ENCODE measurements around the gene CSNK2A3.
"Not testable (repeated sequence)": the region's sequence is repeated elsewhere in the genome, so short reads cannot be mapped to it uniquely, and the experiment has no call there.

The CSNK2A3 gene

DNA sequence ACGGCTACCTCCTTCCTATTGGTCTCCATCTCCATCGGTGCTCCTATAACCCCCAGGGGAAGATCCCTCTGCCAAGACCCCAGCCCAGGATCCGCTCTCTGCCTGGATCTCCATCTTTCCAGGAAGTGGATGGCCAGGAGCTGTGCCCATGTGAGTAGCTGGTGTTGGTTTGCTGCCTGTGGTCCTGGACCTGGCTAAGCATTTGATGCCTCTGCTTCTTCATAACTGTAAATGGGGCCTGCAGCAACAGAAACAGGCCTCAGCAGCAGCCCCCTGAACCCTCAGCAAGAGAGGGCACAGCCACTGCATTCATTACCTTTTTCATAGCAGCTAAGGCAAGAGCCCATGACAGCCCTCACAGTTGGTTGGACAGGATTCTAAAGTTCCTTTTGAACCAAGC lies 26.6 kb upstream of the CSNK2A3 start:
- no peak for DNase-seq (ENCODE audit: low spot score)

DNA sequence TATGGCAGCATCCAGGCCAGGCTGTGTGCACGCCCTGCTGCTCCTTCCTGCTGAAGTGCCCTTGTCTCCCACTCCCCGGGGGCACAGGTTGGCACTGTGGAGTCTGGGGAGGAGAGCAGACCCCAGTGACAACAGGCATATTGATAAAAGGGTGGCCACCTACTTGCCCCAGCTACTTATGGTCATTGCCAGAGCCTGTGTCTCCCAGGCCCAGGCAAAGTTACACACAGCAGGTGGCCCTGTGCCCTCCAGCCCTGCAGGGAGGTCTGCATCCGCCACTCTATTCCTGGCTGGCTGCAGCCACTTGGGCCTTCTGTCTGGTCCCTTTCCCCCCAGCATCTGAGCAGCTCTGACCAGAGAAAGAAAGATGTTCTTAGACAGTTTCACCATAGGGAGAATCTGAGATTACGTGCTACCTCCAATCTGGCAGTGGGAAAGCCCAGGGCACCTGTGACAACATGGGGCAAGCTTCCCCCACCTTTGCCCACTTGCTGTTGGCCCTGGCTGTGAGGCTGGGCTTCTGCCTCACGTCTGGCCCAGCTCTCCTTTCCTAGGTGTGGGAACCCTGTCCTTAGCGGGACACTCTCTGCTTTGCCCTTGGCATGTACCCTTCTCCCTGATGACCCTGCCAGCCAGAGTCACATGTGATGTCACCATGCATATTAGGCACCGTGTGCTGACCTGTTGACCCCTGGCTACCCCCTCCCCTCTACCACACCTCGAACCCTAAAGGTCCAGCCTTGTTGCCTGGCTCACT lies 25.3 kb upstream of the CSNK2A3 start:
- no peak for DNase-seq (ENCODE audit: low spot score)

DNA sequence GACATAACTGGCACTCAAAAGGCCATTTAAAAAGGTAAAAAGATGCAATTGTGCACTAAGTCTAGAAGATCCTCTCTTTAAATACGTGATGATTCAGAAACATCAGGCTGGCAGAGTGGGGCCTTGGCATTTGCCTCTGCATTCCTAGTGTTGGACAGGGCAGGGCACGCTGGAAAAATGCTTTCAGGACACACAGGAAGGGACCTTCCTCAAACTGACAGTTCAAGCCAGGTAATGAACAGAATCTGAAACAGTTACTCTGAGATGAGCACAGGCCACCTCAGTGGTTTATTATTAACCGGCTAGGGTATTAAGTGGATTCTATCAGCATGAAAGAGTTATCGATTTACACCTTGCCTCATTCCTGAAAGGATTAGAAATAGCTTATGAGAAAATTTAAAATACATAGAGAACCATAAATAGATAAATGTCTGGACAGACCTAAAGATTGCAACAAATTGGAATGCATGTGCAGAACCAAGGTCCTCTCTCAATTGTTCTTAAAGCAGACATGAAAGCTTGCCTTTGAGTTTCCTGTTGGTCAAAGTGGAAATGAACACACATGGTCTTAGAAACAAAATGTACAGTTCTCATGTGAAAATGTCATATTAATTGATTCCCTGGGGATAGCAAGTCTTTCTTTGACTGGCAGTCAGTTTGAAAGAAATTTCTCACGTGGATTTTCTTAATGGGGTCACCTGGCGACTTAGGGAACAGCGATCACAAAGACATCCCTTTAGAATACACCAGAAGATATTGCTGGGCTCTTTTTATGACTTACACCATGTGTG lies 21.5 kb upstream of the CSNK2A3 start:
- no peak for DNase-seq (ENCODE audit: low spot score)

DNA sequence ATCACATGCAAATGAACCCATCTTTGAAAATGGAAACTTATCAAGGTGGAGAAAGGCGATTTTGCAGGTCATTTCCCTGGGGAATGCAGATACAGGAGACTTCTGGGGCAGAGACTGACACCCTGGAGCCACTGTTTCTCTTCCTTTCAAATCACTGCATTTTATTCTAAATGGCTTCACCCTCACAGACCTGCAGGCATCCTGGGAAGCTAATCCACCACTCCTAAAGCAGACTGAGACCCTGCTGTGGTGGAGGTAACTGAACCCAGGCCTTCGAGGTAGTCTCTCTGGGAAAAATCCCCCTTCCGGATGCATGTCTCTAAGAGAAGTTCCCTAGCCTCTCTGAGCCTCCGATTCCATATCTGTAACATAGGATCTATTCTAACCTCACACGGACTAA lies 20.9 kb upstream of the CSNK2A3 start:
- no peak for DNase-seq (ENCODE audit: low spot score)

DNA sequence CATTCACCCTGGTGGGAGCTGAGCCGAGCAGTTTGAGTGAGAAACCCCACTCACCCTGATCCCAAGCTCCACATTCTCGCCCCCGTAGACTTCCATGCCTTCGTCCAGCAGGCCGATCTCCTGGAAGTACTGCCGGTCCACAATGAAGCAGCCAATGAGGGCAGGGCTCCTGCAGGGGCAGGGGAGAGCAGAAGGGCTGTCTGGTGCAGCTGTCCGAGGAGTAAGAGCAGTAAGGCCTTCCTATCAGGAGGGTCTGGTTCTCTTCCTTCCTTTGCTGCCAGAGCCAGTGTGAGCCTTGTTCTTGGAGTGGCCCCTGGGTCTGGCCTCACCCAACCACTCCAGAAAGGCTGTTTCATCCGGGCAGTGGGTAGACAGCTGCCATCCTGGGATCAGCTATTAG lies 19.4 kb upstream of the CSNK2A3 start:
- DNase-seq (ENCODE audit: low spot score) = no peak

DNA sequence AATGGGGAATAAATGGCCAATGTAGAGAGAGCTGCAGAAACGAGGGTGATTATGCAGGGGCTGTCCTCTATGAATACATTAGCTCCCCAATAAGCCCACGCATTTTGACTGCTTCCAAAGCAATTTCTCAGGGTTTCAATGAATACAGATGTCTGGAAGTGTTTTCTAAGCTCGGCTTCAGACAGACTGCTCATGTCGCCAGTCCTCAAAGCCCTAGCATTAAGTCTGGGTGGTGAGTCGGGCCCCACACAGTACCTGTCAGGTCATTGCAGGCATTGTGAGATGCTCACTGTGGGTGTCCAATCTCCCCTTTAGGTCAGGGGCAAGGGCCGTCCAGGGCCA lies 17.9 kb upstream of the CSNK2A3 start:
- DNase-seq (ENCODE audit: low spot score) = no peak

DNA sequence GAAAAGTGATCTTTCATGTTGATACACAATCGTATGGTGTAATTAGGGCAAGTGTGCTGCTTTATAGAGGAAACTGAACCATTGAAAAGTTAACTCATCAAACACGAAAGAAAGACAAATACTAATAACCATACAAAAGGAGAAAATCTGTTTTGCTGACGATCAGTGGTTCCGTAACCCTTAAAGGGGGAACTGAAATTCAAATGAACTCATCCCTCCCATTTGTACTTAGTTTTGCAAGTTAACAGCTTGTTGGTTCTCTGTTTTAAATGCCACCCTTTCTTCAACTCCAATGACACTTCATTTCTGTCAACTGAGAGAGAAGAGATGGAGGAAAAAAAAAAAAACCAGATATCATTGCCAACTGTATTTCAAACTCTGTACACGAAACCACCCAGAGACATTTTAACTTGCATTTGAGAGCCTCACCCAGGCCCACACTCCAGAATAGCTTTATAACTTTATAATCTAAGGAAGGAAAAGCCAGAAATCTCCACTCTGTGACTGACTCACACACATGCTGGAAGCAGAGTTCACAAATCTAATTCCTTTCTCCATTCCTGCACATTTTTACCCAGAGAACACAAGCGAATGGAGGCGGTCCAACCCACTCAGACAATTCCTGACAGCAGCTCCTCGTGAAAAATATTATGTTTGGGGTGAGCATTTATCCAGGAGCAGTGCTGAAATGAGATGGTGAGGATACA lies 17.4 kb upstream of the CSNK2A3 start:
- no peak for DNase-seq (ENCODE audit: low spot score)

DNA sequence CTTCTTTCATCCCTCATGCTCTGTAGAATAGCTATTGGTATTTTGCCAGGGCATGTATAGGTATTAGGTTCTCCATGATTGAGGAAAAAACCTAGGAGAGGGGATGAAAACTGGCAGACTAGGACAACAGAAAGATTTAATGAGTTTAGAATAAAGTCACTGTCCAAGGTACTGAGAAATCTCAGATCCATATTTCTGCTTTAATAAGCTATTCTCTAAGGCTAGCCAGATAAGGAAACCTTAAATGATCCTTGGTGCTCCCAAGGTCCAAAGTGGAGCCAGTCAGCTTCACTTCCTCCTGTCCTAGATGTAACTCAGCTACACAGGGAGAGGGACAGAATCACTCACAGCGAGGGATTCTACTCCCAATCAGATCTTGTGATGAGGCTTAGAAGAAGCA lies 13.7 kb upstream of the CSNK2A3 start:
- no peak for DNase-seq (ENCODE audit: low spot score)

DNA sequence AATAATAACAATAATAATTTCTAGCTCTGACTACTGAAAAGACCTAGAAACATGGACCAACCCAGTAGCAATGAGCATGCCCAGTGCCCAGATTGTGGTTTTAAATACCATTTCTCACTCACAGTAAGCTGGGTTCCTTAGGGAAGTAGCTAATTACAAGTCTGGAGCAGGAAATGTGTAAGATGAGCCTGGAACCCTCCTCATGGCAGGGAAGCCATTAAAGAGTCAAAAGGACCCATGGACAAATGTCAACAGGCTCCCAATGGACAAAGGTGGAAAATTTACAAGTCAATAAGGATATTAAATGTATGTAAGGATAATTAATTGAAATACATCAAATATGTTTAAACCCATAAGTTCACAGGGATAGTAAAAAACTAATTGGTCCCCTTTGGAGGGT lies 10.6 kb upstream of the CSNK2A3 start:
- DNase-seq (ENCODE audit: low spot score) = no peak

DNA sequence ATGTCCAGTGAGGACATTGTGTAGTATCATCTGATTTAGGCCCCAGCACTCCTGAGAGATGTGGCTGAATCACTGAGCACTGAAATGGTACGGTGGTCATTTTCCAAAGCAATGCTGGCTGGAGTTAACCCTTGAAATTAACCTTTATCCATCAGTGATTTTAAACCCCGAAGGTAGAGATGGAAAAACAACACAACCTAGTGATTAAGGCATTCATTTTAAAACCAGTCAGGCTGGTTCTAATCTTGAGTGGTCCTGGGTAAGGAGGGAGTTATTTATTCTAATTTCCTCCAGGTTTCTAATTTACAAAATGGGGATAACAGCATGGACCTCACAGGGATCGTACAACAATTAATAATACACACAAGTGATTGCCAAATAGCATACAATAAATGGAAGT lies 6.6 kb upstream of the CSNK2A3 start:
- no peak for DNase-seq (ENCODE audit: low spot score)

DNA sequence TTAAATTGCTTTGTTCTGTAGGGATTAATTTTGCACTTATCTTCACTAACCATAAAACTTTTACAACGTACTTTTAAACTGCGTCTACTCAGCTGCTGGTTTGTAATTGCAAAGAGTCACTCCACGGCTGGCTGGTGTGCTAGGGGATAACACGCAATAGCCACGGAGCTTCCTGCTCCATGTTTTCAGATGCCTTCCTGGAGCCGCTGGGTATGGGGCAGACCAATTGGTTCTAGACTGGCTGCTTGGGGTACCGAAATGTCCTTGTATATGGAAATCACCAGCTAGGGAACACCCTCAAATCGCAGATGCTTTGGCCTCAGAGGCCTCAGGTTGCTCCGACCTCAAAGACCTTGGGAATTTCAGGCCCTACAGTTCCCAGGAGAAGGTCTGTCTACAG lies 3.8 kb upstream of the CSNK2A3 start:
- DNase-seq (ENCODE audit: low spot score) = no peak

DNA sequence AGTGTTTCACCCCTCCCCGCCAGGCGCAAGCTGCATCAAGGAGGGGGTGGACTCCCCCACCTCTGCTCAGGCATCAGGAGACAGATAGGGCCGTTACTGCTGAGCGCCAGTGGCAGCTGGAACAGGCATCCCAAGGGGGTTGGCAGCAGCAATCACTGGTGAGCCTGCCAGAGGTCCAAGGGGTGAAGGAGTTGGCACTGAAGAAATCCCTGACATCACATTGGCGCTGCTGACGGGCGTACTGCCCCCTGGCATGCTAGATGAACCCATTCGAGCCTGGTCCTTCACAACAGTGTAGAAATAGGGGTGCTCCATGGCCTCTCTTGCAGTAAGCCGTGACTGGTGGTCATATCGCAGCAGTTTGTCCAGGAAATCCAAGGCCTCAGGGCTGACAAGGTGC lies 1.2 kb downstream of the CSNK2A3 start:
- DNase-seq (ENCODE audit: low spot score) = not testable (repeated sequence)

DNA sequence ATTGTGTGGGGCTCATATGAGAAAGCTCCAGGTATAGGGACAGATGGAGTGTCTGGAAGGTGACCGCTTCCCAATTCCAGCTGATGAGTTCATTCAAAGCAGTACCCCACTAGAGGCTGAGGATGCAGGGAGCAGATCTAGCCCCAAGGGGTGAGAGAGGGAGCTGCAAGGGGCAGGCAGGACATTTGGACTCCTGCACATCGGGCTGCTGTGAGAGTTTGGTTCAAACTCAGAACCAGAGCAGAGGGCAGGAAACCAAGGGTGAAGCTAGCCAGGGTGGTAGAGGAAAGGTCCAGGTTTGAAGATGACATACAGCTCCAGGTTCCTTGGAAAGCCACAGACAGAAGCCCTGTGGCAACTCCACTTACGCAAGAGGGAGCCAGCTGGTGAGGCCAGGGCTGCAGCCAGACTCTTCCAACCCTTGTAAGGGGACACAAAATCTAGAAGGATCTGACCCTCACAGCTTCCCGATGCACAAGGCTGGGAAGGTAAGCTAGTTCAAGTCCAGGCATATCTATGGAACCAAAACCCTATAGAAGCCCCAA lies 1.9 kb downstream of the CSNK2A3 start:
- no peak for DNase-seq (ENCODE audit: low spot score)

DNA sequence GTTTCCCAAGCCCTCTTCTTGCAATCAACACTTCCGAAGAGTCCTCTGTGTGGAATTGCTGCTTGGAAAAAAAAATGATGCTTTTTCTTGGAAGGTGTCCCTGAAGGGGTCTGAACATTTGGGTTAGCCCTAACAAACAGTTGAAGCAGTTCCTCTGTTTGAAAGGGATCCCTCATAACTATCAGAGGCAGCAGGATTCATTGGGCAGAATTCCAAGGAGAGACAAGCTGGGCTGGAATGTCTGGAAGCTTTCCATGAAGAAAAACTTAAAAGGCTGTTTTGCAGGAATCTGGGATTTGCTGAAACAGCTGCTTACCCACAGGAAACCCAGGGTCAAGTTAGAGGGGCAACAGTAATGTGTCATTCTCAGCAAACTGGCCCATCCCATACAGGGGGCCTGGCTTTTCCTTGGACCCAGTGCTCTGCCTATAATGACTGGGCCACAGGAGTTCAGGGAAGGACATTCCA lies 3.1 kb downstream of the CSNK2A3 start:
- DNase-seq (ENCODE audit: low spot score) = no peak

DNA sequence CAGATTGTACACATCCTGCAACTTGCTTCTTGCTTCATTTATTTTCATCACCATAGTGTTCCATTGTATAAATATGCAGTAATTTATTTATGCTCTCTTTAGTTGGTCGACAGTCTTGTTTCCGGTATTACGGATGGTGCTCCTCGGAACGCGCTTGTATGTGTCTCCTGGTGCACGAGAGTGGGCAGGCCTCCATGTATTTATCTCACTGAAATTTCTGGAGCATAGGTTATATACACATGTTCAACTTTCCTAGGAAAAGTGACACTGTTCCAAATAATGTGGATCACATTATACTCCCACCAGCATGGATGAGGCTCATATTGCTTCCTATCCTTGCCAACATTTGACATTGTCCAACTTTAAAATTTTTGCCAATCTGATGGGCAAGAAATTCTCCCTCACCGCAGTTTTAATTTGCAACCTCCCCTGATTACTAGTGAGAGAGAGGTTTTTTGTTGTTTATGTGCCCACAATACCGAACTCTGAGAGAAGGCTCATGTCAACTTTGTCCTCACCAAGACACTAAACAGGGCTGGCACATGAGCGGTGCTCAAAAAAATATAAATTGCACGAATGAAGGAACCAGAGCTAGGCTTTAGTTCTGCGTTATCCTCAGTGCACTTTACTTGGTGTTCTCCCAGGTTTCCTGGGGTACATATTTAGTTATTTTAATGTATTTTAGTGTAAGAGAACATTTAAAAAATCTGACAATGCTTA lies 3.8 kb downstream of the CSNK2A3 start:
- no peak for DNase-seq (ENCODE audit: low spot score)

DNA sequence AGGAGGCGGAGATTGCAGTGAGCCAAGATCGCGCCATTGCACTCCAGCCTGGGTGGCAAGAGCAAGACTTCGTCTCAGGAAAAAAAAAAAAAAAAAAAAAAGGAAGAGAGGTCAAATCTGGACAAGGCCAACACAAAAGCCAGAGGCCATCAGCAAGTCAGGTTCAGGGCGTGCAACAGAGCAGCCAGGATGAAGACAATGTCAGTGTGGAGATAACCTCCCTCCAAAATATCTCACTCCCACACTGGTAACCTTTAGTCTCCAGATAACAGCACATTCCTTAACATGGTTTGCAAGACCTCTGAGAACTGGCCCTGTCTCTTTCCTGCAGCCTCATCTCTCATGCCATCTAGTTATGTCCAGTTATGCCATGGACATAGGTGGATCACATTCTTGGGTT lies 4.7 kb downstream of the CSNK2A3 start:
- DNase-seq (ENCODE audit: low spot score) = no peak

DNA sequence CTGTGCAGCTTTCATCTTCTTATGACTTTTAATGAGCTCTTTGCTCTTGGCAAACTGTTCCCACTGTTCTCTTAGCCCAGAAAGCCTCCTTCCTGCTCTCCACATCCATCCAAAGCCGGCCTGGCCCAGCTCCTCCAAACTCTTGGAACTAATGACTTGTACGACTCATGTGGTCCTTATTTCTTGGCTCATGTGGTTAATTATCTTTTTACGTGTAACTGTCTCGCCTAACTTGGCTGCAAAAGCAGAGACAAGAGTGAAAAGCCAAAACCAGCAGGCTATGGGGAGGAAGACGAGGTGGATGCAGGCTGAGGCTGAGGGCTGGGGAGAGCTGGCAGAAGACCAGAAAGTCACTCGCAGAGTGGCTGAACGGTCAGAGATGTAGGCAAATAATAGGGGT lies 5.5 kb downstream of the CSNK2A3 start:
- no peak for DNase-seq (ENCODE audit: low spot score)

DNA sequence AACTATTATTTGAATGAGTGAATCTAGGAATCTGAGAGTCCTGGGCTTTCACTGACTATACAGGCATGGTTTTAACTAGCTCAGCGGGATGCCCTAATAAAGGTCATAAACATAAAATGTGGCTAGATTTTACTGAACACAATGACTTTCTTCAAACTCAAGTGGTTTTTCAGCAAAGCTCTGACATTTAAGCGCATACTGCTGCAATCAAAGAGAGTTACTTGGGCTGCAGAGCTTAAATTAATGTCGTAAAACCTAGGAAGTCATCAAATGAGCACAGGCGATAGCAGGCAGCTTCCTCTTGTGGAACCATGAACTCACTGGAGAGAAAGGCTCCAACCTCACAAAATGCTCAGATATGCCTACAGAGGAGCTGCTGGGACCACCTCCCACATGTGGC lies 6.7 kb downstream of the CSNK2A3 start:
- no peak for DNase-seq (ENCODE audit: low spot score)

DNA sequence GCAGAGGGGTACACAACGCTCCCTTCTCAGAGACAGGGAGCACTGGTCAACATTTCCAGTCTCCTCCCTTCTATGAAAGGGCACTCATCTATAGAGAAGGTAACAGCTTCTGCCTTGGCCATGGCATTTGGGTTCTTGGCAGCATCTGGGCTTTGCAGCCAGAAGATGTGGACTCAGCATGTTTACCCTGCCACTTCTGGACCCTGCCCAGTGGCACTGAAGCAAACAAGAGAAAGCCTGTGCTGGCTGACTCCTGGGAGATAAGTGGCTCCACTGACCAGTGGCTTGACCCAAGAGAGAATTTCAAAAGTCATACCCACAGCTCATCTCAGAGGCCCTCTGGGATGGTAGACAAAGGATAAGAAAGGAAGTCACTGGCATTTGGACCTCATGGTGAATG lies 8.0 kb downstream of the CSNK2A3 start:
- DNase-seq (ENCODE audit: low spot score) = no peak

DNA sequence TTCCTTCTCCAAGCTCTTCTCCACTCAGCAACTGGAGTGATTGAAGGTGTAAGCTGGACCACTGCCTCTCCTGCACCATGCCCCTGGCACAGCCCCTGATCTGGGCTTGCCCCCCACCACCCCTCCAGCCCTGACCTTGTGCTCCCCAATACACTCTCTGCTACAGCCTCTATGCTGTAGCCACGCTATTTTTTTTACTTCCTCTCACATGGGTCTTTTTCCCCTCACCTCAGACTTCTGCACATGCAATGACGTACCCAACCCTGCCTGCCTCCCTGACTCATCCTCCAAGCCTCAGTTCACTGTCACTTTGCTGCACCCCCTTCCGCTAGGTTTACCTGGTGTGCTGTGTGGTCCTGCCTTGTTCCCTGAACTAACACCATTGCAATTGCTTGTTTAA lies 9.0 kb downstream of the CSNK2A3 start:
- DNase-seq (ENCODE audit: low spot score) = no peak

DNA sequence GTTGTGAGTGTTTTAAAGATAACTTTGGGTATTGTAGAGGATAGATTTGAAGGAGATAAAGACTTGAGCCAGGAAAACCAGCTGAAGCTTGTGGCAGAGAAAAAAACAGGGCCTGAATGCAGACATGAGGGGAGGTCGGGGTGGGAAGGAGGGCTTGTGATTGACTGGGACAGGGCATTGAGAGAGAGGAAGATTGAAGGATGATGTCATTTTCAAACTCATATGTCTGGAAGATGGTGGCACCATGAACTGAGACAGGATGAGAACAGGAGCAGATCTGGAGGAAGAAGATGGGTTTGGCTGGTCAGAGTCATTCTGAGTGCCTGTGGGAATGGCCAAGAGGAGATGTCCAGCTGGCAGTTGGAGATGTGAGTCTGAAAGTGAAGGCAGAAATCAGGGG lies 14.7 kb downstream of the CSNK2A3 start:
- DNase-seq (ENCODE audit: low spot score) = no peak

DNA sequence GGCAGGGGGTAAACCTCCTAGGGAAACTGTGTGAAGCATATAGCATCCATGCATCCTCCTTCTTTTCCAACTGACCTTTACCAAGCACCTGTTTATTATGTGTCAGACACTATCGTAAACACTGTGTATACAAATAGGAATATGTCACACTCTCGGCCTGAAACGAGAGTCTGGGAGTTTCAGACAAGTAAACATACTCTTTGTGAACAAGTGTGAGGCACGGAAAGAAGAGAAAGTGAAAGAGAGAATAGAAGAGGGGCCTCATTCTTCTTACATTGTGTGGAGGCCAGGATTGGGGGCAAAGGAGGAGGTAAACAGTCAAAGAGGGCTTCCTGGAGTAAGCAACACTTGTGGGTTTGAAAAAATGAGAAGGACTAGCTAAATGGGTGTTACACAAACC lies 16.4 kb downstream of the CSNK2A3 start:
- DNase-seq (ENCODE audit: low spot score) = no peak
